K562 (cell line): Measurements from ENCODE around the gene OTUB2. TPM values are rescaled to one million over a fixed set of nuclear protein-coding genes. Genes with fewer than 3 reads are reported as not detected.

Experiments
- ATAC-seq: fragments of 200-7000 bp; cut with Tn5 transposase; 3 replicates; pipeline ENCODE4 v1.9.1; 2020; ENCODE audit warnings: moderate library complexity
- BruUV-seq: library from RNA; stranded (reverse); fragments of 400-500 nt; replicated peaks from 2 replicates; lab custom pipeline; 2021; lab: Mats Ljungman, UMichigan
- CTCF ChIA-PET: fragments of 300-600 bp; formaldehyde crosslinking; extraction: SDS; loops from one replicate; lab custom pipeline; 2021; ENCODE audit warnings: low intra/inter-chr PET ratio; lab: Yijun Ruan, JAX
- POLR2A ChIA-PET: fragments of 300-600, 350-650 bp; sonication (Branson Sonifier 250); formaldehyde crosslinking; extraction: SDS; loops from one replicate; lab custom pipeline; 2021; ENCODE audit warnings: antibody characterized with exemption, inconsistent platforms; lab: Yijun Ruan, JAX
- DNase-seq, 4 experiments: peaks; one replicate each; pipeline versions ENCODE4 v3.0.0 to v3.0.0-alpha.2; 2011 to 2018; ENCODE audit warnings: low spot score in 3 of 4, mixed read lengths in 3 of 4; ENCODE audit errors: extremely low read depth in 1 of 4
- FAIRE-seq: peaks from 2 replicates; lab custom pipeline; 2011; peaks lifted over from hg19 to GRCh38; lab: Jason Lieb, UNC
- H2AFZ ChIP-seq: 2 replicates; pipeline ENCODE4 v1.6.0; 2011; ENCODE audit warnings: low read depth, low read length, control low read depth, inconsistent platforms
- H3K27ac ChIP-seq: fragments of 200-600 bp; 3 replicates; pipeline ENCODE4 v1.8.0; 2011; ENCODE audit warnings: low read depth, mild to moderate bottlenecking, control low read depth, inconsistent platforms, low read length, moderate library complexity, mixed read lengths; ENCODE audit errors: extremely low read depth
- H3K27me3 ChIP-seq, 2 experiments: fragments of 300-600 bp in 1 of 2; 2 replicates in 1 of 2; 3 replicates in 1 of 2; pipeline versions ENCODE4 v1.6.0 to v1.8.0; 2011; ENCODE audit warnings: inconsistent platforms in 2 of 2, low read length in 2 of 2, mild to moderate bottlenecking in 1 of 2, mixed read lengths in 1 of 2, moderate library complexity in 1 of 2; ENCODE audit not compliant: control insufficient read depth in 2 of 2, insufficient read depth in 2 of 2
- H3K36me3 ChIP-seq: fragments of 300-600 bp; 3 replicates; pipeline ENCODE4 v1.8.0; 2011; ENCODE audit warnings: mild to moderate bottlenecking, low read length, inconsistent platforms; ENCODE audit not compliant: control insufficient read depth, insufficient read depth
- H3K4me1 ChIP-seq, 2 experiments: fragments of 200-600 bp in 1 of 2; replicated peaks in 1 of 2; 2 replicates in 1 of 2; 3 replicates in 1 of 2; pipeline versions ENCODE4 v1.5.1 to v1.8.0; 2011; ENCODE audit warnings: inconsistent platforms in 2 of 2, low read length in 2 of 2, mild to moderate bottlenecking in 1 of 2, mixed read lengths in 1 of 2, moderate library complexity in 1 of 2; ENCODE audit not compliant: control insufficient read depth in 2 of 2, insufficient read depth in 2 of 2
- H3K4me2 ChIP-seq: 2 replicates; pipeline ENCODE4 v1.6.1; 2011; ENCODE audit warnings: low read length, control low read depth, inconsistent platforms, mixed read lengths; ENCODE audit not compliant: insufficient read depth
- H3K4me3 ChIP-seq: fragments of 200-600 bp; sonication (generic), shearing (Covaris generic); 2 replicates; pipeline ENCODE4 v1.5.1; 2016; ENCODE audit warnings: control low read depth, inconsistent platforms
- H3K79me2 ChIP-seq: fragments of 200-600 bp; 3 replicates; pipeline ENCODE4 v1.8.0; 2011; ENCODE audit warnings: low read length, inconsistent platforms; ENCODE audit not compliant: control insufficient read depth, insufficient read depth
- H3K9ac ChIP-seq, 2 experiments: 2 replicates each; pipeline versions ENCODE4 v1.6.0 to v1.6.1; 2011; ENCODE audit warnings: low read depth in 2 of 2, low read length in 2 of 2, control low read depth in 1 of 2, inconsistent platforms in 1 of 2, mild to moderate bottlenecking in 1 of 2, mixed read lengths in 1 of 2; ENCODE audit not compliant: insufficient read depth in 1 of 2
- H3K9me1 ChIP-seq: one replicate; pipeline ENCODE4 v1.6.0; 2011; ENCODE audit warnings: inconsistent platforms, mild to moderate bottlenecking, low read length, moderate library complexity; ENCODE audit not compliant: control insufficient read depth, insufficient read depth
- H3K9me3 ChIP-seq: replicated peaks from 2 replicates; pipeline ENCODE4 v1.5.1; 2011; ENCODE audit warnings: low read depth, low read length, inconsistent platforms; ENCODE audit not compliant: control insufficient read depth, insufficient read depth
- H4K20me1 ChIP-seq: replicated peaks from 2 replicates; pipeline ENCODE4 v1.6.1; 2011; ENCODE audit warnings: low read length, inconsistent platforms, mixed read lengths; ENCODE audit not compliant: control insufficient read depth, insufficient read depth
- SMARCB1 ChIP-seq: IDR thresholded peaks from 2 replicates; pipeline ENCODE4 v1.6.1; 2011; ENCODE audit warnings: improper control_type of control experiment, low read depth; ENCODE audit not compliant: insufficient read length
- SMARCC2 ChIP-seq: fragments of 450-650 bp; IDR thresholded peaks from 2 replicates; pipeline ENCODE4 v1.6.1; 2017; ENCODE audit warnings: antibody characterized with exemption, moderate library complexity, mild to moderate bottlenecking, low read depth
- U2AF1 ChIP-seq: fragments of 200-400 bp; formaldehyde crosslinking; optimal IDR thresholded peaks from 2 replicates; pipeline ENCODE3; 2017; ENCODE audit warnings: mild to moderate bottlenecking, low read depth, low read length, moderate library complexity
- ZBTB17 ChIP-seq: fragments of 450-650 bp; formaldehyde crosslinking; IDR thresholded peaks from 2 replicates; pipeline ENCODE4 v1.4.0; 2020; ENCODE audit warnings: mild to moderate bottlenecking
- ZBTB2 ChIP-seq: fragments of 450-650 bp; IDR thresholded peaks from 2 replicates; pipeline ENCODE4 v1.6.1; 2016; ENCODE audit warnings: antibody characterized with exemption
- ZNF263 ChIP-seq: sonication (generic); formaldehyde crosslinking; IDR thresholded peaks from 2 replicates; pipeline ENCODE4 v1.8.0; 2022; ENCODE audit warnings: mild to moderate bottlenecking, missing genetic modification reagents, borderline replicate concordance
- ZNF444 ChIP-seq: fragments of 250-450 bp; sonication (Bioruptor Pico); IDR thresholded peaks from 2 replicates; pipeline ENCODE4 v1.4.0; 2020; ENCODE audit warnings: mild to moderate bottlenecking, moderate library complexity
- WGBS: fragments of 100-300 bp; shearing (Covaris generic); methylation state at CpG from one replicate; pipeline ENCODE4 v1.1.6; 2016; ENCODE audit warnings: low coverage, mixed read lengths; ENCODE audit not compliant: insufficient coverage; ENCODE audit errors: missing lambda C conversion rate; 5-methylcytosine and 5-hydroxymethylcytosine counted together
- in situ Hi-C: fragments of 300-500 bp; cut with MboI; formaldehyde crosslinking; loops from 4 replicates; pipeline ENCODE4 v1.15.0; 2018; ENCODE audit warnings: inconsistent platforms, mixed read lengths
- intact Hi-C: fragments of 100-400 bp; cut with micrococcal nuclease; formaldehyde crosslinking; loops from 2 replicates; pipeline ENCODE4 v1.14.2; 2022
- polyA plus RNA-seq, 8 experiments: library from polyadenylated mRNA; depleted of rRNA in 4 of 8; stranded (reverse) in 5 of 8; unstranded in 3 of 8; fragments of >200 nt; fragmentation: Nextera tagmentation in 2 of 8; fragmentation: Illumina TruSeq in 1 of 8; extraction: Ambion mirVana in 2 of 8; extraction: Trizol in 1 of 8; gene quantifications; 2 replicates each; pipeline versions ENCODE4 v1.2.1 to v1.2.3, GENCODE V29; 2011 to 2014; ENCODE audit warnings: inconsistent platforms in 1 of 8, missing spikeins in 1 of 8
- total RNA-seq, 7 experiments: library from RNA; depleted of rRNA in 6 of 7; stranded (reverse); fragments of >200 nt in 6 of 7; fragmentation: Illumina TruSeq in 2 of 7; extraction: Trizol in 2 of 7; gene quantifications; 2 replicates each; pipeline versions ENCODE4 v1.2.1 to v1.2.3, GENCODE V29; 2011 to 2021; ENCODE audit warnings: low replicate concordance in 1 of 7
- TF ChIP-seq, protein P1 (sequence below): fragments of 250-450 bp; sonication (Bioruptor Pico); IDR thresholded peaks from 2 replicates; pipeline ENCODE4 v1.4.0; 2020

The OTUB2 gene
- total and polyA plus RNA-seq, 9 of the 15 experiments (the other 6 are each of a cell fraction or from before 2014, with no cell fraction given): 0.01 to 0.31 (median 0.11) TPM

- WGBS: no CpG with 5 or more reads among the region's 3 CpGs
- H3K9me3 ChIP-seq: no peaks in the 10 kb centered on the region
- no peak overlapping the region for H3K4me3 ChIP-seq
- BruUV-seq: no TSS peak
- ATAC-seq (no peak), FAIRE-seq (no peak), DNase-seq (no peak)
- no peaks in the 10 kb centered on the region for H3K4me1 ChIP-seq
- H3K27ac ChIP-seq: no peak overlapping the region
- TF ChIP-seq SMARCC2 (no peak), ZNF263 (CRISPR knock-in tag) (peak; percentile 84)
- in situ Hi-C loops: no loop called here
- ChIA-PET CTCF (no interaction called here), POLR2A (no interaction called here)
- H4K20me1 ChIP-seq: no peaks in the 10 kb centered on the region
- H3K4me2 ChIP-seq: no peak overlapping the region
- peaks cover 2% of the 10 kb centered on the region for H3K9me1 ChIP-seq
- no peaks in the 10 kb centered on the region for H3K79me2 ChIP-seq
- intact Hi-C loops: no loop called here
- no peaks in the 10 kb centered on the region for H3K36me3 ChIP-seq
- H2AFZ ChIP-seq: no peak overlapping the region
- H3K27me3 ChIP-seq: peaks cover 0 to 26% of the 10 kb centered on the region in 2 experiments; a peak in 3 of 5 replicates
- no peak overlapping the region for H3K9ac ChIP-seq
Measured at GRCh38 chr14:93987815-93988476, 38.2 kb upstream of the OTUB2 start.

DNA sequence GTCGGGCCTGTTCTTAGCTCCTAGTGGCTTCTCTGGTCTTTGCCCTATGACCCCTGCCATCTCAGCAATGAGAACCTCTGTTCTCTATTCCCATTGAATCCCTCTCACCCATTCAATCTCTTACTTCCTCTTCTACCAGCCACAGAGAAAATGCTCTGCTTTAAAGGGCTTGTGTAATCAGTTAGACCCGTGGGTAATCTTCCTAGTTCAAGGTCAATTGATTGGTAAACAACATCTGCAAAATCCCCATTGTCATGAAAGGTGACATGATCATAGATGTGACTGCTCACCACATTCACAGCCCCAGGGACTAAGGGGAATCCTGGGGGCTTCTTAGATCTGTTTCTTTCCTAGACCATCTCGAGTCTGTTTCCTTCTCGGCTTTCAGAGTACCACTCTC is 36.2 kb upstream of the OTUB2 start:
- no peaks in the 10 kb centered on the region for H3K9me3 ChIP-seq
- no peaks in the 10 kb centered on the region for H3K36me3 ChIP-seq
- H3K9me1 ChIP-seq: no peaks in the 10 kb centered on the region
- ChIA-PET CTCF (no interaction called here), POLR2A (no interaction called here)
- H4K20me1 ChIP-seq: no peaks in the 10 kb centered on the region
- no peak overlapping the region for H3K9ac ChIP-seq
- H3K4me2 ChIP-seq: no peak overlapping the region
- no peak for DNase-seq
- no peak for ATAC-seq
- H3K4me1 ChIP-seq: no peaks in the 10 kb centered on the region
- no peak overlapping the region for H3K4me3 ChIP-seq
- in situ Hi-C loops (no loop called here), intact Hi-C loops (no loop called here)
- H3K27me3 ChIP-seq: peaks cover 0 to 18% of the 10 kb centered on the region in 2 experiments; a peak in 2 of 5 replicates
- no TSS peak for BruUV-seq
- no peak overlapping the region for H3K27ac ChIP-seq
- FAIRE-seq: no peak
- H3K79me2 ChIP-seq: no peaks in the 10 kb centered on the region
- no peak overlapping the region for H2AFZ ChIP-seq
- 0% methylated on average over 4 of the region's 4 CpGs for WGBS
- TF ChIP-seq, protein P1, sequence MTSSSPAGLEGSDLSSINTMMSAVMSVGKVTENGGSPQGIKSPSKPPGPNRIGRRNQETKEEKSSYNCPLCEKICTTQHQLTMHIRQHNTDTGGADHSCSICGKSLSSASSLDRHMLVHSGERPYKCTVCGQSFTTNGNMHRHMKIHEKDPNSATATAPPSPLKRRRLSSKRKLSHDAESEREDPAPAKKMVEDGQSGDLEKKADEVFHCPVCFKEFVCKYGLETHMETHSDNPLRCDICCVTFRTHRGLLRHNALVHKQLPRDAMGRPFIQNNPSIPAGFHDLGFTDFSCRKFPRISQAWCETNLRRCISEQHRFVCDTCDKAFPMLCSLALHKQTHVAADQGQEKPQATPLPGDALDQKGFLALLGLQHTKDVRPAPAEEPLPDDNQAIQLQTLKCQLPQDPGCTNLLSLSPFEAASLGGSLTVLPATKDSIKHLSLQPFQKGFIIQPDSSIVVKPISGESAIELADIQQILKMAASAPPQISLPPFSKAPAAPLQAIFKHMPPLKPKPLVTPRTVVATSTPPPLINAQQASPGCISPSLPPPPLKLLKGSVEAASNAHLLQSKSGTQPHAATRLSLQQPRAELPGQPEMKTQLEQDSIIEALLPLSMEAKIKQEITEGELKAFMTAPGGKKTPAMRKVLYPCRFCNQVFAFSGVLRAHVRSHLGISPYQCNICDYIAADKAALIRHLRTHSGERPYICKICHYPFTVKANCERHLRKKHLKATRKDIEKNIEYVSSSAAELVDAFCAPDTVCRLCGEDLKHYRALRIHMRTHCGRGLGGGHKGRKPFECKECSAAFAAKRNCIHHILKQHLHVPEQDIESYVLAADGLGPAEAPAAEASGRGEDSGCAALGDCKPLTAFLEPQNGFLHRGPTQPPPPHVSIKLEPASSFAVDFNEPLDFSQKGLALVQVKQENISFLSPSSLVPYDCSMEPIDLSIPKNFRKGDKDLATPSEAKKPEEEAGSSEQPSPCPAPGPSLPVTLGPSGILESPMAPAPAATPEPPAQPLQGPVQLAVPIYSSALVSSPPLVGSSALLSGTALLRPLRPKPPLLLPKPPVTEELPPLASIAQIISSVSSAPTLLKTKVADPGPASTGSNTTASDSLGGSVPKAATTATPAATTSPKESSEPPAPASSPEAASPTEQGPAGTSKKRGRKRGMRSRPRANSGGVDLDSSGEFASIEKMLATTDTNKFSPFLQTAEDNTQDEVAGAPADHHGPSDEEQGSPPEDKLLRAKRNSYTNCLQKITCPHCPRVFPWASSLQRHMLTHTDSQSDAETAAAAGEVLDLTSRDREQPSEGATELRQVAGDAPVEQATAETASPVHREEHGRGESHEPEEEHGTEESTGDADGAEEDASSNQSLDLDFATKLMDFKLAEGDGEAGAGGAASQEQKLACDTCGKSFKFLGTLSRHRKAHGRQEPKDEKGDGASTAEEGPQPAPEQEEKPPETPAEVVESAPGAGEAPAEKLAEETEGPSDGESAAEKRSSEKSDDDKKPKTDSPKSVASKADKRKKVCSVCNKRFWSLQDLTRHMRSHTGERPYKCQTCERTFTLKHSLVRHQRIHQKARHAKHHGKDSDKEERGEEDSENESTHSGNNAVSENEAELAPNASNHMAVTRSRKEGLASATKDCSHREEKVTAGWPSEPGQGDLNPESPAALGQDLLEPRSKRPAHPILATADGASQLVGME (CRISPR knock-in tag): no peak
- no peak for TF ChIP-seq ZBTB2
- TF ChIP-seq ZBTB17: no peak
- no peak for TF ChIP-seq SMARCC2
- no peak for TF ChIP-seq ZNF444
- TF ChIP-seq U2AF1: no peak
- no peak for TF ChIP-seq SMARCB1
